Measurements from ENCODE around the gene SIAH2.

SIAH2 gene

GRCh38 chr3:150734795-150735119 is 28.2 kb downstream of the SIAH2 start:
- no peak for DNase-seq (ENCODE audit: low read depth in 2 of 2)

- no peak for DNase-seq (ENCODE audit: low read depth in 2 of 2)
These were observed 28.8 kb downstream of the SIAH2 start for GRCh38 chr3:150733936-150734794.

- no peak for DNase-seq (ENCODE audit: low read depth in 2 of 2)
These were observed 29.5 kb downstream of the SIAH2 start for GRCh38 chr3:150733373-150733935.

- DNase-seq (ENCODE audit: low read depth in 2 of 2): no peak
These were observed 33.1 kb downstream of the SIAH2 start for GRCh38 chr3:150729682-150730360.

- DNase-seq (ENCODE audit: low read depth in 2 of 2): no peak
These were observed 35.1 kb downstream of the SIAH2 start for GRCh38 chr3:150727653-150728502.

- DNase-seq (ENCODE audit: low read depth in 2 of 2): no peak
These were observed 37.4 kb downstream of the SIAH2 start for GRCh38 chr3:150725548-150725947.

- no peak for DNase-seq (ENCODE audit: low read depth in 2 of 2)
These were observed 39.0 kb downstream of the SIAH2 start for GRCh38 chr3:150723946-150724345.

- no peak for DNase-seq (ENCODE audit: low read depth in 2 of 2)
These were observed 40.7 kb downstream of the SIAH2 start for GRCh38 chr3:150722267-150722666.

GRCh38 chr3:150721285-150722130 is 41.5 kb downstream of the SIAH2 start:
- no peak for DNase-seq (ENCODE audit: low read depth in 2 of 2)

- DNase-seq (ENCODE audit: low read depth in 2 of 2): no peak
These were observed 42.5 kb downstream of the SIAH2 start for GRCh38 chr3:150720444-150720843.

GRCh38 chr3:150710097-150710496 is 52.9 kb downstream of the SIAH2 start:
- no peak for DNase-seq (ENCODE audit: low read depth in 2 of 2)

GRCh38 chr3:150703756-150704344 is 59.1 kb downstream of the SIAH2 start, which contains the start of gene ERICH6:
Gene ERICH6 (minus strand): TSS chr3:150703920. CDS start chr3:150703898, 22 bp downstream.
- peak; percentile 79 to 80 for DNase-seq (ENCODE audit: low read depth in 2 of 2)

- DNase-seq (ENCODE audit: low read depth in 2 of 2): peak; percentile 16 to 25
These were observed 59.6 kb downstream of the SIAH2 start for GRCh38 chr3:150703299-150703755.

- no peak for DNase-seq (ENCODE audit: low read depth in 2 of 2)
These were observed 63.8 kb downstream of the SIAH2 start for GRCh38 chr3:150699068-150699639.

GRCh38 chr3:150697646-150698045 is 65.3 kb downstream of the SIAH2 start:
- no peak for DNase-seq (ENCODE audit: low read depth in 2 of 2)

- DNase-seq (ENCODE audit: low read depth in 2 of 2): no peak
These were observed 71.4 kb downstream of the SIAH2 start for GRCh38 chr3:150691414-150692040.
